Stimulated activated CD8-positive, alpha-beta memory T cell treated with anti-CD3 and anti-CD28 coated beads, Interleukin-7, amount 100 ng/mL, for 4 hours (primary cell): ENCODE results near the gene NXPH4.

Experiments
- DNase-seq, 2 donors: peaks; one replicate each; pipeline ENCODE4 v3.0.0-alpha.2; 2020; ENCODE audit warnings: low read depth in 2 of 2

NXPH4 gene

DNA sequence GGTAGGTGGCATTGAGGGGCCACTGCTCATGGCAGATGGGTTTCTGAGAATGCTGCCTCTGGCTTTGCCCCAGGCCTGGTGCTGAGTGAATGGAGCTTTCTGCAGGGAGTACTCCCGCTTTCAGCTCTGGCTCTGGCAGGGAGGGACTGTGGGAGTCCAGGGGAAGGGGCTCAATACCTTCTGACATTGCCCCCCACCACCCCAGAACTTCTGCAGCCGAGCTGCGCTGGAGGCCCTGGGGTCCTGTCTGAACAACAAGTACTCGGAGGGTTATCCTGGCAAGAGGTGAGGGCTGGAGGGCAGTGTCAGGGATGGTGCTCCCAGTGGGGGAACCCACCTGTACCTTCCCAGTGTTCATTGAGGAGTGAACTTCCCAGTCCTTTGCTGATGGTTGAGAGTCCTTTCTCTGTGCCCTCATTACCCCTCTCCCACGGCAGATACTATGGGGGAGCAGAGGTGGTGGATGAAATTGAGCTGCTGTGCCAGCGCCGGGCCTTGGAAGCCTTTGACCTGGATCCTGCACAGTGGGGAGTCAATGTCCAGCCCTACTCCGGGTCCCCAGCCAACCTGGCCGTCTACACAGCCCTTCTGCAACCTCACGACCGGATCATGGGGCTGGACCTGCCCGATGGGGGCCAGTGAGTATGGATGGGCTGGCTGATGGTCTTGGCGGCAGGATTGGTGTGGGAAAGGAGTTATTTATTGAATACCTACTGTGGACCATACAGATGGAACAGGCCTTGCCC, 14.9 kb downstream of the NXPH4 start:
- DNase-seq, result no peak

DNA sequence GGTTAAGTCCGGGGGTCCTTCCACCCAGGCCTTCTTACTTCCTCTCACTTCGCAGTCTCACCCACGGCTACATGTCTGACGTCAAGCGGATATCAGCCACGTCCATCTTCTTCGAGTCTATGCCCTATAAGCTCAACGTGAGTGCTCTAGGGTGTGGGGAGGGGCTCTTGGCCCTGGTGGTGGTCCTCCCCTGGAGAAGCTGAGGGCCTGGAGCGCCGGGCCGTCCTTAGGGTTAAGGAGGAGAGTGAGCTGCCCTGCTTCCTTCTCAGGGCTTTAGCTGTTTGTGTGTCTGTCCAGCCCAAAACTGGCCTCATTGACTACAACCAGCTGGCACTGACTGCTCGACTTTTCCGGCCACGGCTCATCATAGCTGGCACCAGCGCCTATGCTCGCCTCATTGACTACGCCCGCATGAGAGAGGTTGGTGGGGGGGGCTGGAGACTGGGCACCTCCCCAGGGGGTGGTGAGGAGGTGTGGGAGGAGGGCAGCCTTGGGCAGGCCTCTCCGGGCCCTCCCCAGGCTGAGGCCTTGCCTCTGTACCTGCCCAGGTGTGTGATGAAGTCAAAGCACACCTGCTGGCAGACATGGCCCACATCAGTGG, 15.7 kb downstream of the NXPH4 start:
- no peak for DNase-seq

DNA sequence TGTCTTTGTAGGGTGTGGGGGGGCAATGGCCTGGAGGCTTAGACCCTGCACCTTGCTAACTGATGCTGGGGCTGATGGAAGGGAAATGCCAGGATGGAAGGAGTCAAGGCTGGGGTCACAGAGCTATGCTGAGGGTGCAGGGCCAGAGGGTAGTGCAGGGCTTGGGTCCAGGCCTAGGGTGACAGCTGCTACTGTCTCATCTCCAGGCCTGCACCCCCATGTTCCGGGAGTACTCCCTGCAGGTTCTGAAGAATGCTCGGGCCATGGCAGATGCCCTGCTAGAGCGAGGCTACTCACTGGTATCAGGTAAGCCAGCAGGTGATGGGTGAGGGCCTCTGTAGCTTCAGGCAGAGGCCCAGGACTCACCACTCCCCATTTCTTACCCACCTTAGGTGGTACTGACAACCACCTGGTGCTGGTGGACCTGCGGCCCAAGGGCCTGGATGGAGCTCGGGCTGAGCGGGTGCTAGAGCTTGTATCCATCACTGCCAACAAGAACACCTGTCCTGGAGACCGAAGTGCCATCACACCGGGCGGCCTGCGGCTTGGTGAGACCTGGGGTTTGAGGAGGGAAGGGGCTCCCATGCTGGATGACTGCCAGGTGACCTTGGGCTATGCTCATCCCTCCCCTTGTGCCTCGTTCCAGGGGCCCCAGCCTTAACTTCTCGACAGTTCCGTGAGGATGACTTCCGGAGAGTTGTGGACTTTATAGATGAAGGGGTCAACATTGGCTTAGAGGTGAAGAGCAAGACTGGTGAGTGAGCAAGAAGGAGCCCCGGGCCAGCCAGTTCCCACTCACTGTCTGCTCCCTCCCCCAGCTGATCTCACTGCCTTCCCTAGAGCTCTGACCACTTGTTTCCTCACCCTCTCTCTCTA, 17.0 kb downstream of the NXPH4 start:
- DNase-seq, result no peak

DNA sequence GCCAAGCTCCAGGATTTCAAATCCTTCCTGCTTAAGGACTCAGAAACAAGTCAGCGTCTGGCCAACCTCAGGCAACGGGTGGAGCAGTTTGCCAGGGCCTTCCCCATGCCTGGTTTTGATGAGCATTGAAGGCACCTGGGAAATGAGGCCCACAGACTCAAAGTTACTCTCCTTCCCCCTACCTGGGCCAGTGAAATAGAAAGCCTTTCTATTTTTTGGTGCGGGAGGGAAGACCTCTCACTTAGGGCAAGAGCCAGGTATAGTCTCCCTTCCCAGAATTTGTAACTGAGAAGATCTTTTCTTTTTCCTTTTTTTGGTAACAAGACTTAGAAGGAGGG, 17.6 kb downstream of the NXPH4 start:
- DNase-seq, result no peak

DNA sequence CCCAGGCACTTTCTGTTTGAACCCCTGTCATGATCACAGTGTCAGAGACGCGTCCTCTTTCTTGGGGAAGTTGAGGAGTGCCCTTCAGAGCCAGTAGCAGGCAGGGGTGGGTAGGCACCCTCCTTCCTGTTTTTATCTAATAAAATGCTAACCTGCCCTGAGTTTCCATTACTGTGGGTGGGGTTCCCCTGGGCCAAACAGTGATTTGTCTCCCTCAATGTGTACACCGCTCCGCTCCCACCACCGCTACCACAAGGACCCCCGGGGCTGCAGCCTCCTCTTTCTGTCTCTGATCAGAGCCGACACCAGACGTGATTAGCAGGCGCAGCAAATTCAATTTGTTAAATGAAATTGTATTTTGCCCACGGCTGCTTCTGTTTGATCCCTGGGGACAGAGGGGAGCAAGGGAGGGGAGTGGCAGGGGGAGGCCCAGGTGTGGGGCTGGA, 18.0 kb downstream of the NXPH4 start:
- no peak for DNase-seq

DNA sequence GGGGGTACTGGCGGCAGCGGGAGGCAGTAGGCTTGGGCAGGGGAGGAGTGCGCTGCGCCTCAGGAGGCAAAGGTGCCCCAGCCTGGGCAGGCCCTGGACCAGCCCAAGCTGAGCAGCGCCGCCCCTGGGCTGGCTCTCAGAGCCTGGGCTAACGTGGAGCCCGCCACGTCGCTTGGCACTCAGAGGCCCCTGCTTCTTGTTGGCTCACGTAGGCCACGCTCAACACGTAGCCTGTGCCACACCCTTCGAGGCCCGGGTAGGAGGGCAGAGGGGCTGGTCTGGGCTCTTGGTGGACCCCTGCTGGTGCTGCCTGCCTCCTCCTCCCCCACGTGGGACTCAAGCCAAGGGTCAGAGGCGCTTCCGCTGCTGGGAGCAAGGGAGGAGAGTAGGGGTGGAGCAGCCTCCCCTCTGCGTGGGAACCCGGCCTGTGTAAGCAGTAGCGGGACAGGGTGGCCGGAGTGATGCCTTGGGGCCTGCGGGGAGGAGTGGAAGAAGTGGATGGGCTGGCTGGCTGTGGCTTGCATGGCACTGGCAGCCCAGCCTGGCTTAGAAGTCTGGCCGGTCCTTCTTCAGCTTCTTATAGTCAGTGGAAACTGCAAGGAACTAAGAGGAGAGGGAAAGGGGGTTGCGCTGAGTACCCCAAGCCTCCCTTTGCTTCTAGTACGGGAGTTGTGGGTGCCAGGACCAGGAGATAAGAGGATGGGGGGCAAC, 18.6 kb downstream of the NXPH4 start:
- DNase-seq, result no peak

DNA sequence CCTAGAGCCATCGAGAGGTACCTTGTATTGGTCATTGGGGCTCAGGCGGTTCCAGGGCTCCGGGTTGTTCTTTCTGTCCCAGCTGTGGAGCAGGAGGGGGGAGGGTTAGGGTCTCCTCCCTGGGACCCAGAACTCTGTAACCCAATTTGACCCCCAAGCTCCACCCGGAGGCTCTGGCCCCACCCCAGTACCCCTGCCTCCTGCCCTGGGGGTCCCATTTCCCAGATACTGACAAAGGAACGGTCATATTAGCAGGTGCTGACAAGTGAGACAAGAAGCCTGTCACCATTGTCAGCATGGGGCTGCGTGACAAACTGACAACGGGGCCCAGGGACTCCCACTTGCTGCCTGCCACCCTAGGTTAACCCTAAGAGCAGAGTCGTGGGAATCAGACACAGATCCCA, 19.1 kb downstream of the NXPH4 start:
- no peak for DNase-seq

DNA sequence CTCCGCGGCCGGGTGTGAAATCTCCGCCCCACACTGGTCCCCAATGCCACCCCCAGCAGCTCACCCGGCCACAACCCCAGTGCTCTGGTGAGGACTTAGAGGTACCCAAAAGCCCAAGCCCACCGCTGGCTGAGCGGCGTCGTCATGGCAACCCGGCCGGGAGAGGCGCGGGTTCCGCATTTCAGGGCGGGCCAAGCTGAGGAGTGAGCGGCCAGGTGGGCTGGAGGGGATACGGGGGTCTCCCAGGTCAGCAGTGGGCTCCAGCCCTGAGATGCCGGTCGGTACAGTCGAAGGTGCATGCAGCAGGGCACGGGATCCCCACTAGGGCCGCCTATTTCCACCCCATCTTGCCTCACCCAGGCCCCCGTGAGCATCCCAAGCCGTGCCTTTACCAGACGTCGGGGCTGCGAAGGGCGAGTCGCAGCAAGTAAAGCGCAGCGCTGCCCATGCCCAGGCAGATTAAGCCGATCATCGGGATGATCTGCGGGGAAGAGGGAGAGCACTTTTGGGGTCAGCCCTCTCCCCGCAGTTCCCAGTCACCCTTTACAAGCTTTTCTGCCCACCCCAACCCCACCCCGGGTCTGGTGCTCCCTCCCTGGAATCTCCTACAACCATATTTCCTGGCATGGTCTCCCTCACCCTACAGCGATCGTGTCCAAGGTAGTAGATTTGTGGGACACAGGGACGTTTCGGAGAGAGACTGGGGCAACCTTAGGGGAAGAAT, 19.8 kb downstream of the NXPH4 start:
- DNase-seq, result no peak

DNA sequence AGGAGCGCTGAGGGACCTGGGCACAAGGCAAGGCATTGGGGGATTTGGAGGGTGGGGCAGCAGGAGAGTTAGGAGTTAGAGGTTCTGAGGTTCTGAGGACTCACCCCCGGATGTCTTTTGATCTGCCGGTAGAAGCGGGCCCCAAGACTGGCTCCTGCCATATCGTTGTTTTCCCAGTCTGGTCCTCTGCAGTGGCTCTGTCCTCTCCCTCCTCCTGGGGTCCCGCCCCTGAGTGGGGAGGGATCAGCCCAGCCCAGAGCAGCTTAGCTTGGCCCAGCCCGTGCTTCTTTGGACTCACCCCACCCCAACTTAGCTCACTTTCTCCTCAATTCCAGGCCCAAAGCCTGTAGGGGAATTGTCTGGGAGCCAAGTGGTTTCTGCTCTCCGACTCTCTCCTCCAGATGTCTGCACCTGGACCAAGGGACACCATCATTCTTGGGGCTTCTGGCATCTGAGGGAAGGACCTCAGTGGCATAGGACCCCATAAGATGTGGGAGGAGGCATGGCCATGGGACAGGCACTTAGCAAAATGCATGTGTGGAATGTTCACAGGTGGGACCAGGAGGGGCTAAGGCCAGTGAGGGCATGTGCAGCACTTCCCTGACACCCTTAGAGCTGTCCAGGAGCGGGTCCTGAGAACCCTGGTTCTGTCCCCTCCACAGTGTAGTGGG, 20.5 kb downstream of the NXPH4 start:
- DNase-seq, result no peak

DNA sequence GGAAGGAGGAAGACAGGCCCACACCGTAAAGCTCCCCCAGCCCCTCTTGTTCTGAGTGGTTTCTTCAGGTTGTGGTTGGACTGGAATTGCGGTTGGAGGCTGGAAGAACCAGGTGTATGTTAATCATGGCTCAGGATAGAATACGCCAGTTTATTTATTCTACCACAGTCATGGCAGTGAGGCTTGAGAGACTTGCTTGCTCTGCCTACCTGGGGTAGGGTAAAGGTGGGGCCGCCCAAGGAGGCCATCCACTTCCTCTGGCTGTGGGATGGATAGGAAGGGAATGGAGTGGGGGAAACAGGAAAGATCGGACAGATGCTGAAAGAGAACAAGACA, 21.0 kb downstream of the NXPH4 start:
- no peak for DNase-seq

DNA sequence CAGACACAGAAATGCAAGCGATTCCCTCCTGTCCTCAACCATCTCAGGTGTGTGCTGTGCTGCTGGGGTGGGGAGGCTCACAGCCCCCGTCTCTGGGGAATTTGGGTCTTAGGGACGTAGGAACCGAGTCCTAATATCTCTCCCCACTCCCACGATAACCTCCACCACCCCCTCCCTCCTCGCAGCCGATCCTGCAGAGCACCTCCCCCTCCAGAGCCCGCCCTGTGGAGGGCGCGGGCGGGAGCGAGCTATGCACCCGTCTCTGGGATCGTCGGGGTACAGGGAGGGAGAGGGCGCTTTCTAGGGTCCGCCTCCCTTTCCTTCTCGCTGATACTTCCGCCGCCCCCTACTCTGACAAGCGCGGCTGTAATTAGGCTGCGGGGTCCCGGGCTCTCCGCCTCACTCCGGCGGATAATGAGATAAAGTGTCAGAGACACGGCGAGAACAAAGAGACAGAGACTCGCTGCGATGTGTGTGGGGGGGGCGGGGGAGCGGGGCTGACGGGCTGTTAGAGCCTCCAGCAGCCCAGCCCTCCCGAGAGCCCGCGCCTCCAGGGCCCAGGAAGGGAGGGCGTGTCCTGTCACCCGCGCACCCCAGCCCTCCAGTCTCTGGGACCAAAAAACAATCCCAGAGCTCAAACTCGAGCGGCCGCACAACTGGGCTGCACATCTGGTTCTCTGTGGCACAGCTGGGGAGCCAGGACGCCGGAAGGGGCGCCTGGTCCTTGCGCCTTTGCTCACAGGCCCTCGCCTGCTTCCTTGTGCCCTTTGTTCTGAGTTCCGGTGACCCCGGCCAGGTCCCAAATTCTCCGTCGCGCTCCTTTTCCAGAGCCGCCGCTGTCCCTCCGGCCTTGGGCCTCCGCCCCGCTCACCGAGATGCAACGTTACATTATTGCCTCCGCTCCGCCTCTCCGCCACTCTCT, 21.6 kb downstream of the NXPH4 start:
- DNase-seq, result no peak

DNA sequence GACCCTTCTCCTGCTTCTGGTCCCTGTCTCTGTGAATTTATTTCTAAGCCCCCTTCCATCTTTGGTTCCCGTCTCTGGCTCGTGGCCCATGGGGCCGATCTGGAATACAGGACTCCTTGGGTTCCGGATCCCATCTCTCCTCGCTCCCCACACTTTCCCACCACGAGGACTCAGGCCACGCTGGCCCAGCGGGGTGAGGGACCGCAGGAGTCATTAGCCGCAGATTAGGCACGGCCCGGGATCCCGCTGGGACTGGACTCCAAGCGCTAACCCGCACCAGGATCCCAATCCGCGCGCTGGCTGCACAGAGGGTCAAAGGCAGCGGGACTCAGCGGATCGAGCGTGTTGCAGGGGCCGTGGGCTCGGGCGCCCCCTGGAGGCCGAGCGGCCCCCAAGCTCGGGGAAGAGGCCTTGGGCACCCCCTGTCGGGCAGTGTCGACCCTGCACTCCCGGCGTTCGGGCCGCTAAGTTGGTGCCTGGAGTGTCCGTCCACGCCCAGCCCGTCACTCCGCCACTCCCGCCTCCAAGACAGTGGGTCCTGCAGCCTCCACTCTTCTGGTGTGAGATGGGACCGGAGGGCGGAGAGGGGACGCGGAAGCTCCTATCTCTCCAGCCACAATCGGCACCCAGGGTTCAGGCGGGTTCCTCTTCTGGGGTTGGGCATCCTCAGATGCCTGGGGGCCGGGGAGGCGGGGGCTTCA, 22.4 kb downstream of the NXPH4 start:
- peak; percentile 58 to 76 for DNase-seq

DNA sequence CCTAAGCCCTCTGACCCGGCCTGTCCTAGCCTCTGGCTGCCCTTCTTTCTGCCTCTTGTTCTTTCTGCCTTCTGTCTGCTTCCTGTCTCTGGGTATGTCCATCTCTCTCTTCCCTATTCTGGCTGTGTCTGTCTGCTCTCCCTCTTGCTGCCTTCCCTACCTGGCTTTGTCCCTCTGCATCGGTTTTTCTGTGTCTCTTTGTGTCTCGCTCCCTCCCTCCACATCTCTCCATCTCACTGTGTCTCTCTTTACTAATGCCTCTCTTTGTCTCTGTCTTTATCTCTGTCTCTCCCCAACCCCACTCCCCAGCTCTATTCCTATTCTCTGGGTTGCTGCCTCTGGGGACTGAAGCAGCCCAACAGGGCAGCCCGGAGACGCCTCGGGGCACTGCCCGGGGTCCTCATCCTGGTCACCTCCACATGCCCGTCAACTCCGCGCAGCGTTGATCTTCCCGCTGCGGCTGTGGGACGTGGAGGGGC, 23.0 kb downstream of the NXPH4 start:
- DNase-seq, result no peak

DNA sequence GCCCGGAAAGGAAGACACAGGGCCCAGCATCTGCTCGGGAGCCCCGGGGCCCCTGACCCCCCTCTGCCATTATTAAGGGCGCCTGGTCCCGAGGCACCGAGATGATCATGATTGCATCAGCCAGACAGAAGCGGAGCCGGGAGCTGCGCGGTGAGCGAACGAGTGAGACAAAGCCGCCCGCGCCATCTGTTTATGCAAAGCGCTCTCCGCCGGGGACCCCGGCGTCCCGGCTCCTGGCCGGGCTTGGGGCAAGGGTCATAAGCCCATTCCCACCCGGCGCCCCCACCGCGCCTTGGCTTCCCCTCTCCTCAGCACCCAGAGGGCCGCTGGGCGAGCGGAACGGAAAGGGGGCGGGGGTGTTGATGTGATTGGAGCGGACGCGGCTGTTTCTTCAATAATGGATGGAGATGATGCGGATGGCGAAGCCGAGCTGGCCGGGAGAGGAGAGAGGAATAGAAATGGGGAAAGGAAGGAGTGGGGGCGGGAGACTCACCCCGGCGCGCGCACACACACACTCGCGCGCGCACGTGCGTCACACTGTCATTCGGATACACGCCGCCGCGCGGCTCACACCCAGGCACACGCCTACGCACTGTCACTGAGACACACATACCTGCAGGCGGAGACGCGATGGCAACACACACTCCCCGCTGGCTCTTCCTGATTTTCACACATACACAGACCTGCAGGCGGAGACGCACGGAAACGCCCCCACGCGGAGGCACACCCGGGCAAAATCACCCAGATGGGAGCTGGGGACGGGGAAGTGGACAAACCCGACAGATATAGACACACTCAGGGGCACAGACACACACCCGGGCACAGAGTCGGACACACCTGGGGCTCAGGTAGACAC, 23.7 kb downstream of the NXPH4 start:
- peak; percentile 73 to 80 for DNase-seq

DNA sequence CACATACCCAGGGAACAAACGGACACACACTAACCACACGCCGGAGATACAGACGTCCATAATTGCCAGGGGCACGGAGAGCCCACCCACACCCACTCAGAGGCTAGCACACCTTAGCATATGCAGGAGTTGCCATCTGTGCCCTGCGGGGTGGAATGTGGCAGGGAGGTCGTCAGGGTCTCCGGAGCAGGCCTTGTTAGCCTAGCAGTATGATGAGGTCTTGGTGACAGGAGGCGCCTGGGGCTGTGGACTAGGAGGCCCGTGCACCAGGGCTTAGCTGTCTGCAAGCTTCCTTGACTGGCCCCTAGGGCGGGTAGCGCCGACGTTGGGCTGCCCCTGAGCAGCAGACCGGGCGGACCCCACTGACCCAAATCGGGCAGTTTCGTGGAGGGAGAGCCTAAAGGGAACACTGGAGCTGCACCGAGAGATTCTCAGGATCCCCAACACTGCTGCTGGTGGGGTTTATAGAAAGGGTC, 24.4 kb downstream of the NXPH4 start:
- DNase-seq, result no peak

DNA sequence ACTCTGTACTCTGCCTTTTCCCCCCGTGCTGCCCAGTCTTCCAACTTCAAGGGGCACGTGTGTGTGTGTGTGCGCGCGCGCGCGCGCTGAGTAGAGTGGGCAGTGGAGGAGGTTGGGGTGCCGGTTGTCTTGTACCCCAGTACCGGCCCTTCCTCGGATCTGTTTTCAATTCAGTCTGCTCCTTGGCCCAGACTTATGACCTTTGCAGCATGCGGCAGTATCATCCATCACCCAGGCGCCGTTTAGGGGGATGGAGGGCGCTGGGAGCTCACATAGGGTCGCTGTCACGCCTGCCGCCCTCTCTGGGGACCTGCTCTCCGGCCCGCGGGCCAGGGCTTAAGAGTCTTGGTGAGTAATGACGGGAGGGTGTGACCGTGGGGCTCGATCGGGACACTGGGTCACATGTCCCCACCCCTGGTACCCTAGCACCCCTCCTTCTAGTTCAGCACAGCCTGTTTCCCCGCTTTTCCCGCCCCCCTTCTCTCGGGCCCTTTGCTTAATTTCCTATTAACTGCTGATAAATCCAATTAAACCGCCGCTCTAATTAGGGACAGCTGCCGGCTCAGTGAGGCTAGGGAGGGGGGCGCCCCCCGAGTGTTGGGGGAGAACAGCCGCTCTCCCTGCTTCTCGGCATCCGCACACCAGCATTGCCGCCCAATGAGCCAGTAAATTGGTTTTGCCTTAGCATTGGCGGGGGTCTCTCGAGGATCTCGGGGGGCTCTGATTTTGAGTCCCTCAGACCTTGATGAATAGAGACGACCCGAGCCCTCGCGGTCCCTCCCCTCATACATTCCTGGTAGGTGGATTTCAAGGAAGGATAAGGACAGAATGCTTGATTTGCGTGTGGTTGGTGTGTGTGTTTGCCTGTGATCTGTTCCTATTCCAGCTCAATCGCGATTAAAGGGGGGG, 25.1 kb downstream of the NXPH4 start:
- no peak for DNase-seq

DNA sequence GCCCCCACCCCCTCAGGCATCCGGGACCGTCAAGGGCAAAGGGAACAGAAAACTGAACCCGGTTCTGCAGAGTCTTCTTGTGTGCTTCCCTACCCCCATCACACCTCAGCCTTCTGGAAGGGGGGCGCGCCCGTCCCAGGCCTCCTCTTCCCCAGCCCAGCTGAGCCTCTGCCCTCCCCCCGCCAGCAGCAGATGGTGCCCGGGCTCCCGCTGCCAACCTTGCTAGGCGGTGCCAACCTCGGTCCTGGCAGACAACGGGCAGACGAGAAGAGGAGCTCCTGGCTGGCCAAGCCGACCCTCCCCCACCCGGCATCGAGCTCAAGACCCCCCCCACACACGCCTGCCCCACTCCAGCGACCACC, 25.7 kb downstream of the NXPH4 start:
- no peak for DNase-seq
